WTC11 (cell line): ENCODE data around the gene PLXDC1. TPM values are rescaled to one million over a fixed set of nuclear protein-coding genes. Genes with fewer than 3 reads are reported as not detected.

Experiments
- ATAC-seq: fragments of 200-7000 bp; cut with Tn5 transposase; 2 replicates; pipeline ENCODE4 v1.10.0; 2021; ENCODE audit warnings: mild to moderate bottlenecking, moderate library complexity
- CTCF ChIA-PET: fragments of 300-600 bp; sonication (Branson Sonifier 250); formaldehyde crosslinking; loops from one replicate; lab custom pipeline; 2021; ENCODE audit warnings: antibody characterized with exemption; lab: Charles Lee
- POLR2A ChIA-PET: fragments of 350-600 bp; sonication (Branson Sonifier 250); formaldehyde crosslinking; loops from one replicate; lab custom pipeline; 2021; ENCODE audit warnings: antibody characterized with exemption; lab: Charles Lee
- DNase-seq: peaks from one replicate; pipeline ENCODE4 v3.0.0; 2021; ENCODE audit warnings: low spot score
- H3K27ac Mint-ChIP-seq: 2 replicates; pipeline ENCODE4 v1.8.0; 2021; ENCODE audit warnings: mixed read lengths
- H3K27me3 Mint-ChIP-seq: 2 replicates; pipeline ENCODE4 v1.8.0; 2021; ENCODE audit warnings: low read depth, mild to moderate bottlenecking, moderate library complexity, mixed read lengths
- H3K36me3 Mint-ChIP-seq: 2 replicates; pipeline ENCODE4 v1.8.0; 2021; ENCODE audit warnings: mixed read lengths
- H3K4me1 Mint-ChIP-seq: 2 replicates; pipeline ENCODE4 v1.8.0; 2022; ENCODE audit warnings: mixed read lengths
- H3K4me3 Mint-ChIP-seq: 2 replicates; pipeline ENCODE4 v1.8.0; 2021; ENCODE audit warnings: mild to moderate bottlenecking, moderate library complexity, mixed read lengths
- H3K9me3 Mint-ChIP-seq: 2 replicates; pipeline ENCODE4 v1.8.0; 2021; ENCODE audit warnings: mixed read lengths
- ATF1 ChIP-seq: sonication (generic); formaldehyde crosslinking; IDR thresholded peaks from 2 replicates; pipeline ENCODE4 v1.8.1; 2023; ENCODE audit warnings: mild to moderate bottlenecking, moderate library complexity, missing genetic modification reagents
- EMX1 ChIP-seq: fragments of 250-450 bp; sonication (Bioruptor Pico); IDR thresholded peaks from 2 replicates; pipeline ENCODE4 v1.8.0; 2021; ENCODE audit warnings: mild to moderate bottlenecking
- ERG ChIP-seq: fragments of 250-450 bp; sonication (Bioruptor Pico); IDR thresholded peaks from 2 replicates; pipeline ENCODE4 v1.8.0; 2021; ENCODE audit warnings: mild to moderate bottlenecking
- ESRRA ChIP-seq: sonication (generic); formaldehyde crosslinking; IDR thresholded peaks from 2 replicates; pipeline ENCODE4 v1.8.1; 2022; ENCODE audit warnings: mild to moderate bottlenecking, missing genetic modification reagents, borderline replicate concordance
- MAX ChIP-seq: sonication (generic); formaldehyde crosslinking; IDR thresholded peaks from 2 replicates; pipeline ENCODE4 v1.8.0; 2022; ENCODE audit warnings: mild to moderate bottlenecking, missing genetic modification reagents
- NR1H2 ChIP-seq: sonication (generic); formaldehyde crosslinking; IDR thresholded peaks from 2 replicates; pipeline ENCODE4 v1.9.0; 2021; ENCODE audit warnings: mild to moderate bottlenecking, moderate library complexity, missing genetic modification reagents
- NR2C2 ChIP-seq: sonication (generic); formaldehyde crosslinking; IDR thresholded peaks from 2 replicates; pipeline ENCODE4 v1.8.0; 2022; ENCODE audit warnings: mild to moderate bottlenecking, missing genetic modification reagents
- SMAD4 ChIP-seq: sonication (generic); formaldehyde crosslinking; IDR thresholded peaks from 2 replicates; pipeline ENCODE4 v1.8.0; 2022; ENCODE audit warnings: mild to moderate bottlenecking, missing genetic modification reagents
- SP1 ChIP-seq: sonication (generic); formaldehyde crosslinking; conservative IDR thresholded peaks from 2 replicates; pipeline ENCODE4 v1.8.1; 2022; ENCODE audit warnings: missing genetic modification reagents
- TCF7 ChIP-seq: sonication (generic); formaldehyde crosslinking; IDR thresholded peaks from 2 replicates; pipeline ENCODE4 v1.8.0; 2022; ENCODE audit warnings: mild to moderate bottlenecking, low read depth, missing genetic modification reagents, moderate library complexity
- ZBTB21 ChIP-seq: sonication (generic); formaldehyde crosslinking; IDR thresholded peaks from 2 replicates; pipeline ENCODE4 v1.8.1; 2023; ENCODE audit warnings: mild to moderate bottlenecking, missing genetic modification reagents, borderline replicate concordance
- ZNF121 ChIP-seq: sonication (generic); formaldehyde crosslinking; IDR thresholded peaks from 2 replicates; pipeline ENCODE4 v1.8.0; 2023; ENCODE audit warnings: missing genetic modification reagents
- ZNF232 ChIP-seq: sonication (generic); formaldehyde crosslinking; IDR thresholded peaks from 2 replicates; pipeline ENCODE4 v1.8.0; 2022; ENCODE audit warnings: mild to moderate bottlenecking, missing genetic modification reagents
- ZNF263 ChIP-seq: sonication (generic); formaldehyde crosslinking; IDR thresholded peaks from 2 replicates; pipeline ENCODE4 v1.8.1; 2022; ENCODE audit warnings: low read depth, mild to moderate bottlenecking, moderate library complexity, missing genetic modification reagents
- ZNF671 ChIP-seq: fragments of 250-450 bp; sonication (Bioruptor Pico); IDR thresholded peaks from 2 replicates; pipeline ENCODE4 v1.8.0; 2021; ENCODE audit warnings: mild to moderate bottlenecking
- total RNA-seq: library from RNA; stranded (reverse); gene quantifications from 3 replicates; pipeline ENCODE4 v1.2.3, GENCODE V29; 2021
- TF ChIP-seq, protein P1 (sequence below): sonication (generic); formaldehyde crosslinking; IDR thresholded peaks from 2 replicates; pipeline ENCODE4 v1.8.0; 2022; ENCODE audit warnings: mild to moderate bottlenecking, missing genetic modification reagents
- TF ChIP-seq, protein P2 (sequence below): sonication (generic); formaldehyde crosslinking; IDR thresholded peaks from 2 replicates; pipeline ENCODE4 v1.8.0; 2022; ENCODE audit warnings: missing genetic modification reagents
- TF ChIP-seq, protein P3 (sequence below): sonication (generic); formaldehyde crosslinking; IDR thresholded peaks from 2 replicates; pipeline ENCODE4 v1.8.0; 2023; ENCODE audit warnings: missing genetic modification reagents

Gene PLXDC1
- total RNA-seq, 1 experiment from 2014 or later, result 5.4 TPM

DNA sequence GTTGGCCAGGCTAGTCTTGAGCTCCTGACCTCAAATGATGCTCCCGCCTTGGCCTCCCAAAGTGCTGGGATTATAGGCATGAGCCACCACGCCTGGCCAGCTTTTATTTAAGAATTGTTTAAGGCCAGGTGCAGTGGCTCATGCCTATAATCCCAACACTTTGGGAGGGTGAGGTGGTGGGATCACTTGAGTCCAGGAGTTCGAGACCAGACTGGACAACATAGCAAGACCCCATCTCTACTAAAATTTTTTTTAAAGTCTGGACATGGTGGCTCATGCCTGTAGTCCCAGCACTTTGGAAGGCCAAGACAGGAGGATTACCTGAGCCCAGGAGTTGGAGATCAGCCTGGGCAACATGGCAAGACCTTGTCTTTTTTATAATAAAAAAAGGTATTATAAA, 5.2 kb downstream of the PLXDC1 start:
- POLR2A ChIA-PET, result interaction anchor here (0.6 kb wide), 2 partner anchors 111 to 175 kb away, joined by 3 read pairs; no protein-coding TSS in a partner anchor

DNA sequence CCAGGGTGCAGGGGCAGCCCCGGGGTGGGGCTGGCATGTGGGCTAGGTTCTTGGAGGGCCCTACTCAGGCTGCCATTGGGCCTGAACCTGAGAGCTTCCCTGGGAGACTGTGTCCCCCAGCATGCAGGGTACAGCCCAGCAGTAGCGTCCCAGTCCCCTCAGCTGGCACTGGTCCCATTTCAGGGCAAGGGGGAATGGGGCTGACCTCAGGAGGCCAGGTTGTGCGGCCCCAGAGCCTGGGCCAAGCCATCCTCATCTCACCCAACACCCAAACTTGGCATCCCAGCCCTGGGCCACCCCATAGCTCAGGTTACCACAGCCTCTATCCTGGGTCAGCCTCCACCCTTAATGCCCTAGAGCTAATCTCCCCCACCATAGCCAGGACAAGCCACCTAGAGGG, 6.3 kb downstream of the PLXDC1 start:
- peaks cover 9% of the 10 kb centered on the region for H3K9me3 Mint-ChIP-seq
- TF ChIP-seq ZNF232 (CRISPR knock-in tag), result no peak
- no peak for TF ChIP-seq NR2C2
- TF ChIP-seq, protein P1, sequence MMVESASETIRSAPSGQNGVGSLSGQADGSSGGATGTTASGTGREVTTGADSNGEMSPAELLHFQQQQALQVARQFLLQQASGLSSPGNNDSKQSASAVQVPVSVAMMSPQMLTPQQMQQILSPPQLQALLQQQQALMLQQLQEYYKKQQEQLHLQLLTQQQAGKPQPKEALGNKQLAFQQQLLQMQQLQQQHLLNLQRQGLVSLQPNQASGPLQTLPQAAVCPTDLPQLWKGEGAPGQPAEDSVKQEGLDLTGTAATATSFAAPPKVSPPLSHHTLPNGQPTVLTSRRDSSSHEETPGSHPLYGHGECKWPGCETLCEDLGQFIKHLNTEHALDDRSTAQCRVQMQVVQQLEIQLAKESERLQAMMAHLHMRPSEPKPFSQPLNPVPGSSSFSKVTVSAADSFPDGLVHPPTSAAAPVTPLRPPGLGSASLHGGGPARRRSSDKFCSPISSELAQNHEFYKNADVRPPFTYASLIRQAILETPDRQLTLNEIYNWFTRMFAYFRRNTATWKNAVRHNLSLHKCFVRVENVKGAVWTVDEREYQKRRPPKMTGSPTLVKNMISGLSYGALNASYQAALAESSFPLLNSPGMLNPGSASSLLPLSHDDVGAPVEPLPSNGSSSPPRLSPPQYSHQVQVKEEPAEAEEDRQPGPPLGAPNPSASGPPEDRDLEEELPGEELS (CRISPR knock-in tag), result no peak
- TF ChIP-seq ZBTB21 (CRISPR knock-in tag), result no peak
- no peak for TF ChIP-seq SMAD4
- TF ChIP-seq, protein P2, sequence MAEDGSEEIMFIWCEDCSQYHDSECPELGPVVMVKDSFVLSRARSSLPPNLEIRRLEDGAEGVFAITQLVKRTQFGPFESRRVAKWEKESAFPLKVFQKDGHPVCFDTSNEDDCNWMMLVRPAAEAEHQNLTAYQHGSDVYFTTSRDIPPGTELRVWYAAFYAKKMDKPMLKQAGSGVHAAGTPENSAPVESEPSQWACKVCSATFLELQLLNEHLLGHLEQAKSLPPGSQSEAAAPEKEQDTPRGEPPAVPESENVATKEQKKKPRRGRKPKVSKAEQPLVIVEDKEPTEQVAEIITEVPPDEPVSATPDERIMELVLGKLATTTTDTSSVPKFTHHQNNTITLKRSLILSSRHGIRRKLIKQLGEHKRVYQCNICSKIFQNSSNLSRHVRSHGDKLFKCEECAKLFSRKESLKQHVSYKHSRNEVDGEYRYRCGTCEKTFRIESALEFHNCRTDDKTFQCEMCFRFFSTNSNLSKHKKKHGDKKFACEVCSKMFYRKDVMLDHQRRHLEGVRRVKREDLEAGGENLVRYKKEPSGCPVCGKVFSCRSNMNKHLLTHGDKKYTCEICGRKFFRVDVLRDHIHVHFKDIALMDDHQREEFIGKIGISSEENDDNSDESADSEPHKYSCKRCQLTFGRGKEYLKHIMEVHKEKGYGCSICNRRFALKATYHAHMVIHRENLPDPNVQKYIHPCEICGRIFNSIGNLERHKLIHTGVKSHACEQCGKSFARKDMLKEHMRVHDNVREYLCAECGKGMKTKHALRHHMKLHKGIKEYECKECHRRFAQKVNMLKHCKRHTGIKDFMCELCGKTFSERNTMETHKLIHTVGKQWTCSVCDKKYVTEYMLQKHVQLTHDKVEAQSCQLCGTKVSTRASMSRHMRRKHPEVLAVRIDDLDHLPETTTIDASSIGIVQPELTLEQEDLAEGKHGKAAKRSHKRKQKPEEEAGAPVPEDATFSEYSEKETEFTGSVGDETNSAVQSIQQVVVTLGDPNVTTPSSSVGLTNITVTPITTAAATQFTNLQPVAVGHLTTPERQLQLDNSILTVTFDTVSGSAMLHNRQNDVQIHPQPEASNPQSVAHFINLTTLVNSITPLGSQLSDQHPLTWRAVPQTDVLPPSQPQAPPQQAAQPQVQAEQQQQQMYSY (CRISPR knock-in tag), result no peak
- no peak for TF ChIP-seq NR1H2
- no peak for TF ChIP-seq SP1 (CRISPR knock-in tag)
- TF ChIP-seq, protein P3, sequence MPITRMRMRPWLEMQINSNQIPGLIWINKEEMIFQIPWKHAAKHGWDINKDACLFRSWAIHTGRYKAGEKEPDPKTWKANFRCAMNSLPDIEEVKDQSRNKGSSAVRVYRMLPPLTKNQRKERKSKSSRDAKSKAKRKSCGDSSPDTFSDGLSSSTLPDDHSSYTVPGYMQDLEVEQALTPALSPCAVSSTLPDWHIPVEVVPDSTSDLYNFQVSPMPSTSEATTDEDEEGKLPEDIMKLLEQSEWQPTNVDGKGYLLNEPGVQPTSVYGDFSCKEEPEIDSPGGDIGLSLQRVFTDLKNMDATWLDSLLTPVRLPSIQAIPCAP (CRISPR knock-in tag), result no peak
- no peak for TF ChIP-seq ZNF263 (CRISPR knock-in tag)
- no peak for TF ChIP-seq TCF7 (CRISPR knock-in tag)
- no peak for TF ChIP-seq EMX1 (CRISPR knock-in tag)
- TF ChIP-seq ATF1 (CRISPR knock-in tag), result no peak
- TF ChIP-seq ERG, result no peak
- TF ChIP-seq MAX, result no peak
- TF ChIP-seq ZNF671 (CRISPR knock-in tag), result no peak
- POLR2A ChIA-PET, result no interaction called here
- peaks cover 14% of the 10 kb centered on the region for H3K27me3 Mint-ChIP-seq
- H3K36me3 Mint-ChIP-seq, result peaks cover 2% of the 10 kb centered on the region; the same call in 1 of the 2 replicates
- H3K27ac Mint-ChIP-seq, result no peak overlapping the region
- no peak overlapping the region for H3K4me3 Mint-ChIP-seq
- H3K4me1 Mint-ChIP-seq, result peaks cover 4% of the 10 kb centered on the region
- DNase-seq (no peak), ATAC-seq (no peak)
- CTCF ChIA-PET, result interaction anchor here (0.9 to 2.3 kb wide), 6 partner anchors 8 to 178 kb away, joined by 3 to 10 read pairs (median 8); partner anchors contain the start of gene FBXO47

More for the DNA sequence above, 5.2 kb downstream of the PLXDC1 start:
- peaks cover 6% of the 10 kb centered on the region for H3K9me3 Mint-ChIP-seq
- H3K4me1 Mint-ChIP-seq, result peaks cover 9% of the 10 kb centered on the region
- CTCF ChIA-PET, result interaction anchor here (0.6 to 0.7 kb wide), 2 partner anchors 81 to 161 kb away, joined by 3 to 6 read pairs; no protein-coding TSS in a partner anchor
- peaks cover 2% of the 10 kb centered on the region; the same call in 1 of the 2 replicates for H3K36me3 Mint-ChIP-seq
- no peak overlapping the region for H3K27ac Mint-ChIP-seq
- TF ChIP-seq ZNF121 (CRISPR knock-in tag) (peak; percentile 13; the same call in 1 of the 2 replicates), ESRRA (CRISPR knock-in tag) (no peak)
- DNase-seq (no peak), ATAC-seq (no peak)
- H3K27me3 Mint-ChIP-seq, result peaks cover 25% of the 10 kb centered on the region
- H3K4me3 Mint-ChIP-seq, result no peak overlapping the region
